ENCODE measurements around the gene PLEKHM3. TPM values are rescaled to one million over a fixed set of nuclear protein-coding genes. Genes with fewer than 3 reads are reported as not detected.

The PLEKHM3 gene
- total and polyA plus RNA-seq, 2 of the 13 experiments (the other 11 are each of a cell fraction or from before 2014, with no cell fraction given), result 4.5 to 4.7 TPM

DNA sequence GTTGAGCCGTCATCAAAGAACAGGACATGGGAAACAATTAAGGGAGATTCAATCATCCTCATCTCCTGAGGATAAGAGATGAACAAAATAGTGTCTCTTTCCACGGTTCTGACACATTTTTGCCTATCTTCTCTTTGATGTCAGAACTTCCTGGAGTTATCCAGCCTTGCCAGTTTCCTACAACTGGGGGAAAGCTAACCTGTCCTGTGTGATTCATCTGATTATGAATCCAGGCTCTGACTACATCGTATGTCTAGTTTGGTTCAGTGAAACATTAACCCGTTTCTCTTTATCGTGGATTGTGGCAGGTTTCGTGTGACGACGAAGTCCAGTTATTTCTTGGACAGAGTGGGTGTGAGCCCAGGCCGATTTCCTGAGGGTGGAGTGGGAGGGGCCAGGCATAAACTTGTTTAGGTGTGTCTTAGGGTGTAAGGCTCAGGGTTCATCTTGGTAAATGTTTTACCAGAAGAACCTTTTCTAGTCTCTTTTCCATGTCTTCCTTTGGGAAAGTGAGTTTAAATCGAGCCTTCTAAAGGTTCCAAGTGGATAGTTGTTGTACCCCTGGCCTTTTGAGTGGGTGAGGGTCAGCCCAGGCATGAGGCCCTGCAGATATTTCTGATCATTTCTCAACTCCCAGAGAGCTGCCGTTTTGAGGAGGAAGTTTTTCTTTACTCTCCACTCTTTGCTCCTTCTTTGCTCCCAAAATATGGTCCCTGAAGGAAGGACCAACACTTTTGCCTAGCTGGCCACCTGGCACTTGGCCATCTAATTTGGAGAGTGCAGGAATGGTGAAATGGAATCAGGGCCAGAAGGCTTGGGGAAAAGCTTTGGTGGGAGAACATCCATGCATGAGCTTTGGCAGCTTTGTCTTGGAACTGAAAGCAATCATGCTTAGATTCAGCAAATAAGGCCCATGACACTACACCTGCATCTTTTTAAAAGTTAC, 205.2 kb downstream of the PLEKHM3 start (continued):
- TF ChIP-seq, protein P1, sequence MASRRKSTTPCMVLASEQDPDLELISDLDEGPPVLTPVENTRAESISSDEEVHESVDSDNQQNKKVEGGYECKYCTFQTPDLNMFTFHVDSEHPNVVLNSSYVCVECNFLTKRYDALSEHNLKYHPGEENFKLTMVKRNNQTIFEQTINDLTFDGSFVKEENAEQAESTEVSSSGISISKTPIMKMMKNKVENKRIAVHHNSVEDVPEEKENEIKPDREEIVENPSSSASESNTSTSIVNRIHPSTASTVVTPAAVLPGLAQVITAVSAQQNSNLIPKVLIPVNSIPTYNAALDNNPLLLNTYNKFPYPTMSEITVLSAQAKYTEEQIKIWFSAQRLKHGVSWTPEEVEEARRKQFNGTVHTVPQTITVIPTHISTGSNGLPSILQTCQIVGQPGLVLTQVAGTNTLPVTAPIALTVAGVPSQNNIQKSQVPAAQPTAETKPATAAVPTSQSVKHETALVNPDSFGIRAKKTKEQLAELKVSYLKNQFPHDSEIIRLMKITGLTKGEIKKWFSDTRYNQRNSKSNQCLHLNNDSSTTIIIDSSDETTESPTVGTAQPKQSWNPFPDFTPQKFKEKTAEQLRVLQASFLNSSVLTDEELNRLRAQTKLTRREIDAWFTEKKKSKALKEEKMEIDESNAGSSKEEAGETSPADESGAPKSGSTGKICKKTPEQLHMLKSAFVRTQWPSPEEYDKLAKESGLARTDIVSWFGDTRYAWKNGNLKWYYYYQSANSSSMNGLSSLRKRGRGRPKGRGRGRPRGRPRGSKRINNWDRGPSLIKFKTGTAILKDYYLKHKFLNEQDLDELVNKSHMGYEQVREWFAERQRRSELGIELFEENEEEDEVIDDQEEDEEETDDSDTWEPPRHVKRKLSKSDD (CRISPR knock-in tag; IDR thresholded peaks at IDR 0.05; ENCODE audit: low read depth), result 0 out of 2 replicates have a peak, but pooled peaks have one; percentile 24
- no peak for TF ChIP-seq ZNF816 (CRISPR knock-in tag; IDR thresholded peaks at IDR 0.05; ENCODE audit: borderline replicate concordance)
- no peak for TF ChIP-seq ZNF460 (CRISPR knock-in tag; IDR thresholded peaks at IDR 0.05; ENCODE audit: borderline replicate concordance)
- peak; percentile 69 for TF ChIP-seq PPARG (CRISPR knock-in tag; conservative IDR thresholded peaks at IDR 0.05)
- TF ChIP-seq, protein P2, sequence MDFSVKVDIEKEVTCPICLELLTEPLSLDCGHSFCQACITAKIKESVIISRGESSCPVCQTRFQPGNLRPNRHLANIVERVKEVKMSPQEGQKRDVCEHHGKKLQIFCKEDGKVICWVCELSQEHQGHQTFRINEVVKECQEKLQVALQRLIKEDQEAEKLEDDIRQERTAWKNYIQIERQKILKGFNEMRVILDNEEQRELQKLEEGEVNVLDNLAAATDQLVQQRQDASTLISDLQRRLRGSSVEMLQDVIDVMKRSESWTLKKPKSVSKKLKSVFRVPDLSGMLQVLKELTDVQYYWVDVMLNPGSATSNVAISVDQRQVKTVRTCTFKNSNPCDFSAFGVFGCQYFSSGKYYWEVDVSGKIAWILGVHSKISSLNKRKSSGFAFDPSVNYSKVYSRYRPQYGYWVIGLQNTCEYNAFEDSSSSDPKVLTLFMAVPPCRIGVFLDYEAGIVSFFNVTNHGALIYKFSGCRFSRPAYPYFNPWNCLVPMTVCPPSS (IDR thresholded peaks at IDR 0.05), result no peak
- peak; percentile 99 for TF ChIP-seq ZNF772 (CRISPR knock-in tag; IDR thresholded peaks at IDR 0.05)
- peak; percentile 64; the same call in 1 of the 2 replicates for TF ChIP-seq GATAD1 (CRISPR knock-in tag; IDR thresholded peaks at IDR 0.05)
- TF ChIP-seq ZNF441 (CRISPR knock-in tag; IDR thresholded peaks at IDR 0.05; ENCODE audit: borderline replicate concordance), result peak; percentile 48; the same call in 1 of the 2 replicates
- TF ChIP-seq SMAD9 (CRISPR knock-in tag; IDR thresholded peaks at IDR 0.05), result no peak
- TF ChIP-seq TEAD2 (CRISPR knock-in tag; IDR thresholded peaks at IDR 0.05), result no peak
- TF ChIP-seq, protein P3, sequence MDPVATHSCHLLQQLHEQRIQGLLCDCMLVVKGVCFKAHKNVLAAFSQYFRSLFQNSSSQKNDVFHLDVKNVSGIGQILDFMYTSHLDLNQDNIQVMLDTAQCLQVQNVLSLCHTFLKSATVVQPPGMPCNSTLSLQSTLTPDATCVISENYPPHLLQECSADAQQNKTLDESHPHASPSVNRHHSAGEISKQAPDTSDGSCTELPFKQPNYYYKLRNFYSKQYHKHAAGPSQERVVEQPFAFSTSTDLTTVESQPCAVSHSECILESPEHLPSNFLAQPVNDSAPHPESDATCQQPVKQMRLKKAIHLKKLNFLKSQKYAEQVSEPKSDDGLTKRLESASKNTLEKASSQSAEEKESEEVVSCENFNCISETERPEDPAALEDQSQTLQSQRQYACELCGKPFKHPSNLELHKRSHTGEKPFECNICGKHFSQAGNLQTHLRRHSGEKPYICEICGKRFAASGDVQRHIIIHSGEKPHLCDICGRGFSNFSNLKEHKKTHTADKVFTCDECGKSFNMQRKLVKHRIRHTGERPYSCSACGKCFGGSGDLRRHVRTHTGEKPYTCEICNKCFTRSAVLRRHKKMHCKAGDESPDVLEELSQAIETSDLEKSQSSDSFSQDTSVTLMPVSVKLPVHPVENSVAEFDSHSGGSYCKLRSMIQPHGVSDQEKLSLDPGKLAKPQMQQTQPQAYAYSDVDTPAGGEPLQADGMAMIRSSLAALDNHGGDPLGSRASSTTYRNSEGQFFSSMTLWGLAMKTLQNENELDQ (CRISPR knock-in tag; IDR thresholded peaks at IDR 0.05; ENCODE audit: borderline replicate concordance), result no peak
- TF ChIP-seq HDAC1 (CRISPR knock-in tag; IDR thresholded peaks at IDR 0.05), result peak; percentile 94
- peak; percentile 60 for TF ChIP-seq FOXK1 (CRISPR knock-in tag; IDR thresholded peaks at IDR 0.05; ENCODE audit: borderline replicate concordance, low read depth)
- TF ChIP-seq ZFY (CRISPR knock-in tag; IDR thresholded peaks at IDR 0.05), result peak; percentile 46
- TF ChIP-seq GATA4 (IDR thresholded peaks at IDR 0.05; ENCODE audit: borderline replicate concordance, low read depth), result peak; percentile 72; the same call in 1 of the 2 replicates
- TF ChIP-seq ZFP62 (CRISPR knock-in tag; IDR thresholded peaks at IDR 0.05), result no peak
- no peak; the same call in none of the 2 replicates for TF ChIP-seq SNAI1 (CRISPR knock-in tag; IDR thresholded peaks at IDR 0.05; ENCODE audit: borderline replicate concordance)
- no peak for TF ChIP-seq THYN1 (CRISPR knock-in tag; IDR thresholded peaks at IDR 0.05; ENCODE audit: borderline replicate concordance, low read depth)
- 0 out of 2 replicates have a peak, but pooled peaks have one; percentile 46 for TF ChIP-seq ZNF317 (CRISPR knock-in tag; IDR thresholded peaks at IDR 0.05)
- peak; percentile 28 for TF ChIP-seq TBL1XR1 (IDR thresholded peaks at IDR 0.05; ENCODE audit: borderline replicate concordance, low read length, partially characterized antibody)
- TF ChIP-seq, protein P4, sequence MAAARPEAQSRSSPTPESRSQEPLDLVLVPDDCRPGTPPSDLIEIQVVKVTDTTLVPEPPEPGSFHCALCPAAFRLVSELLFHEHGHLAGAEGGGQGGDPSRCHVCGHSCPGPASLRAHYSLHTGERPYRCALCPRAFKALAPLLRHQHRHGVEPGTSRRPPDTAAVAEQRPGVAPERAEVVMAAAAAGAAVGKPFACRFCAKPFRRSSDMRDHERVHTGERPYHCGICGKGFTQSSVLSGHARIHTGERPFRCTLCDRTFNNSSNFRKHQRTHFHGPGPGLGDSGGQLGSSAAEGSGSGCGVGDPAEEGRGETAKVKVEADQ (CRISPR knock-in tag; IDR thresholded peaks at IDR 0.05; ENCODE audit: borderline replicate concordance), result no peak
- peak; percentile 89; the same call in 1 of the 2 replicates for TF ChIP-seq SP140L (CRISPR knock-in tag; IDR thresholded peaks at IDR 0.05; ENCODE audit: borderline replicate concordance)

Measured in HepG2 (cell line).